HEK293T (cell line): ENCODE measurements around the gene MORN1.

Source experiments
- BHLHE40 ChIP-seq: fragments of 450-650 bp; IDR thresholded peaks from 2 replicates; pipeline ENCODE4 v1.6.1; 2016; ENCODE audit warnings: mild to moderate bottlenecking, moderate library complexity, borderline replicate concordance
- ELF4 ChIP-seq: fragments of 450-650 bp; IDR thresholded peaks from 2 replicates; pipeline ENCODE4 v1.6.1; 2017; ENCODE audit warnings: antibody characterized with exemption
- FOXA1 ChIP-seq: fragments of 450-650 bp; IDR thresholded peaks from 2 replicates; pipeline ENCODE4 v1.6.1; 2016; ENCODE audit warnings: mild to moderate bottlenecking
- FOXK2 ChIP-seq: fragments of 450-650 bp; IDR thresholded peaks from 2 replicates; pipeline ENCODE4 v1.6.1; 2016; ENCODE audit warnings: mild to moderate bottlenecking
- FOXM1 ChIP-seq: fragments of 450-650 bp; IDR thresholded peaks from 2 replicates; pipeline ENCODE4 v1.6.1; 2017; ENCODE audit warnings: mild to moderate bottlenecking, borderline replicate concordance
- HDGF ChIP-seq: fragments of 450-650 bp; IDR thresholded peaks from 2 replicates; pipeline ENCODE4 v1.6.1; 2017; ENCODE audit warnings: antibody characterized with exemption, borderline replicate concordance
- L3MBTL2 ChIP-seq: fragments of 450-650 bp; conservative IDR thresholded peaks from 2 replicates; pipeline ENCODE4 v1.6.1; 2016; ENCODE audit warnings: mild to moderate bottlenecking
- LEF1 ChIP-seq: fragments of 450-650 bp; IDR thresholded peaks from 2 replicates; pipeline ENCODE4 v1.6.1; 2017; ENCODE audit warnings: mild to moderate bottlenecking, borderline replicate concordance
- NFRKB ChIP-seq: fragments of 450-650 bp; IDR thresholded peaks from 2 replicates; pipeline ENCODE4 v1.6.1; 2016; ENCODE audit warnings: mild to moderate bottlenecking, moderate library complexity
- PKNOX1 ChIP-seq: fragments of 450-650 bp; IDR thresholded peaks from 2 replicates; pipeline ENCODE4 v1.6.1; 2016
- SP1 ChIP-seq: fragments of 450-650 bp; IDR thresholded peaks from 2 replicates; pipeline ENCODE4 v1.6.1; 2017
- SUZ12 ChIP-seq: fragments of 450-650 bp; IDR thresholded peaks from 2 replicates; pipeline ENCODE4 v1.6.1; 2016; ENCODE audit warnings: mild to moderate bottlenecking
- TARDBP ChIP-seq: fragments of 450-650 bp; IDR thresholded peaks from 2 replicates; pipeline ENCODE4 v1.6.1; 2016

GRCh38 chr1:2327841-2328240 lies 63.5 kb downstream of the MORN1 start:
- no peak for TF ChIP-seq FOXM1
- TF ChIP-seq BHLHE40 = no peak
- TF ChIP-seq L3MBTL2 = no peak
- TF ChIP-seq SP1 = no peak
- TF ChIP-seq FOXA1 = no peak
- no peak for TF ChIP-seq PKNOX1
- no peak for TF ChIP-seq TARDBP
- no peak for TF ChIP-seq SUZ12
- no peak for TF ChIP-seq ELF4
- TF ChIP-seq LEF1 = no peak
- no peak for TF ChIP-seq HDGF
- no peak for TF ChIP-seq NFRKB
- no peak for TF ChIP-seq FOXK2
